Measurements from ENCODE around the gene KAZN.

- TF ChIP-seq CTCF (IDR thresholded peaks at IDR 0.05) (no peak), POLR2AphosphoS5 (IDR thresholded peaks at IDR 0.05) (no peak), EP300 (IDR thresholded peaks at IDR 0.05) (no peak), POLR2A (IDR thresholded peaks at IDR 0.05) (no peak)
Measured at GRCh38 chr1:14735841-14736240, 137.4 kb downstream of the KAZN start.
